ENCODE measurements around the gene FHIT.
A peak's percentile ranks its signal among the peaks of the same experiment; 100 is the strongest.
"Not testable (repeated sequence)": the region's sequence is repeated elsewhere in the genome, so short reads cannot be mapped to it uniquely, and the experiment has no call there.

Gene FHIT

DNA sequence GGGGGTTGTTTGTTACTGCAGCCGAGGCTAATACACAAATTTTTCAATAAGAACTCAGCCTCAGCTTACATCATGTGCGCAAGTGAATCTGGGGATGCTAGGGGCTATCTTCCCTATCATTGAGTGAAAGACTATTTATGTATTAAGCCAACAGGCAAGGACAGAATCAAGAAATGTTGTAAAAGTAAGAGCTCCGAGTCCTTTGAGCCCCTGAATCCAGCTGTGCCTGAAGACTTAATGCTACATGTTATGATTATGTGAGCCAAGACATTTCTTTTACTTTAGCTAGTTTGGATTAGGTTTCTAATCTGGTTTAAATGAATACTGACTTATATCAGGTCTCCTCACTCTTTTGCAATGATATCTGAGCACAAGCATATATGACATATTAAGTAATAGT, 1418.5 kb downstream of the FHIT start:
- DNase-seq = no peak

DNA sequence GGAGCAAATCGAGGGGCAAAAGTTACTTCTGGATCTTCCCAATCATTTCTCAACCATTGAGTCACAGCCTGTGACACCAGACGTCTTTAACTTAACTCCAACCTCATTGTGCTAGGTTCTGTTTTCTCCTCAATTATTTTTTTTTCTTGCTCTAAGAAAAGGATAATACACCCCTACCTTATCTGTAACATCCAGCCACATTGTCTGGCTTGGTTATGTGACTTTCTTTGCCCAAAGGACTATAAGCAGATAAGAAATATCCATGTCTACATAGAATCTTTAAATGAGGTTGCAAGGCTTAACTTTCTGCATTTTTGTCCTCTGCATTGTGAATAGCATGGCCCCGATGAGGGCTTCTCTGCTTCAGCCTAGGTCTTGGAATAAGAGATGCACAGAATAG, 1419.0 kb downstream of the FHIT start:
- no peak for DNase-seq

DNA sequence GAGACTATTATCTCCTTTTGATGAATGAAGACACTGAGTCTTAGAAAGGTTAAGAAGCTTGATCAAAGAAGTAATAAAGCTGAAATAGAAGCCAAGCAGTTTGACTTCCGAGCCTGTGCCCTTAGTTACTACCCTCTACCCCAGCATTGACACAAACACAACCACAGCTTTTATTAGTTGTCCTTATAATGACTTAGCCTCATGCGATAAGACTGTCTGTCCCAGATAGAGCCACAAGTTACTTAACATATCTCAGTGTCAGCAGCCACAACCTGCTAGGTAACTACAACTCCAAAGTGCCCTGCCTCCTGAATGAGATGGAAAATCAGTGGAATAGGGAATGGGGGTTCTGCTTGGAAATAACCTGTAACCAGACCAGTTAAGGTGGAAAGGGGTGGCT, 1419.9 kb downstream of the FHIT start:
- no peak for DNase-seq

DNA sequence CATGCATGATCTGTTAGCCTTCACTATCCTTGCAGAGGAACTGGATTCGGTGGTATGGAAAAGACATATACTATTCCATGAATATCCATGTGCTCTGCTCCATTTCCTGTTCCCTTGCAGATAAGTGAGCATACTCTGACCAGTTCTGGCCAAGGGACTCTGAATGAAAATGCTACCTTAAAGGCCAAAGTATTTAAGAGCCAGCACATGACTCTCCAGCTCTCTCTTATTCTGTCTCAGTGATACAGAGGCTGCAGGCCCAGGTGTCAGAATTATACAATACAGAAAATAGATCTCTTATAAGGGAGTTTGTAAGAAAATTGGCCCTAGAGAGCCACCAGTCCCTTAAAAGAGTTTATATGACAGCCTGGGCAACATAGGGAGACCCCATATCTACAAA, 1421.7 kb downstream of the FHIT start:
- no peak for DNase-seq

DNA sequence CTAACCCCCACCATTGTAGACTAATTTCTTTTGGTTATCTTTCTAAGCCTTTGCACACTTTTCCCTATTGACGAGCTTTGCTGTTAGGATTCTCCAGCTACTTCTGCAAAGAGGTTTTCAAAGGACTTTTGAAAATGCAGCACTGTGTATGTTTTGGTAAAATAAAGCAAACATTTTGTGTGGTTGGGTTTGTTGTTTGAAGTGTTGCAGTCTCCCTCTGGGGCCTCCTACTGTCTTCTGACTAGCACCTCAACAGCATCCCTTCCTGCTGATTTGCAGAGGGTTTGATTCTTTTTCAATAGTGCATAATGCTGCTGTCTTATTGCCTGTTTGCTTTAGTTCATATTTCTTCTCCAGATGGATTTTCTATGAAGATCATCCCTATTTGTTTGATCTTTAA, 1426.4 kb downstream of the FHIT start:
- no peak for DNase-seq

DNA sequence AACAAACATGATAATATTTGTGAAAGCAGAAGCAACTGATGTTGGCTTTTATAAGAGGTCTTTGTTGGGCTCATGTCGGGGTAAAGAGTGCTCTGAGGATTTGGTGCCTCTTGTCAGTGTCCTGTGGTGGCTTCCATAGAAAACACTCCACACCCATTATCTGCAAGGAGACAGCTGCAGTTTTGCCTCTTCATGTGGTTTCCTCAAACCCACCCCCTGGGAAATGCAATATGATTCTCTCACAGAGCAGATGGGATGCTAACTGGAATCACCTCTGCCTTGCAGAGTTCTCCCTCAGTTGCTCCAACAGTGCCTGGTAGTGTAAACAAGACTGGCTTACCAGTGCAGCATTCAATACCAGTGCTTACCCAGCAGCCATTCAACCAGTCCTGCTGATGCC, 1430.0 kb downstream of the FHIT start:
- no peak for DNase-seq

DNA sequence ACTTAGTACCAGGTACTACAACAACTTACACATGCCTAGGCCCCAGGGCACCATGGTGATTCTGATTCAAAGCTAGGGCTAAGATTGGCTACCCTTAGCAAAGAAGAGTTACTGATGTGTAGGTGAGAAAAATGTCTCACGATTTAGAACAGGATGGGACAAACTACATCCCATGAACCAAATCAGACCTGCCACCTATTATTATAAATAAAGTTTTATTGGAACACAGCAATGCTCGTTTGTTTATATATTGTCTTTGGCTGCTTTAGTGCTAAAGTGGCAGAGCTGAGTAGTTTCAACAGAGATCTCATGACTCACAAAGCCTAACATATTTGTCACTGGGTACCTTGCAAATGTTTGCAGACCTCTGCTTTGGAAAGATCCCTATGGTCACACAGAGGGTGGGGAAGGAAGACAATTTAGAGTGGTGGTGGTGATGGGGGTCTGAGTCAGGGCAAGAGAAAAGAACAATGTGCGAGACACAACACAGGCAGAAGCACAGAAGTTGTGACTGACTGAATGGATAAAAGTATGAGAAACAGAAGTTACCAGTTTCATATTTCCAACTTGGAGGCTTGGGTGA, 1430.8 kb downstream of the FHIT start:
- peak; percentile 20 for DNase-seq

DNA sequence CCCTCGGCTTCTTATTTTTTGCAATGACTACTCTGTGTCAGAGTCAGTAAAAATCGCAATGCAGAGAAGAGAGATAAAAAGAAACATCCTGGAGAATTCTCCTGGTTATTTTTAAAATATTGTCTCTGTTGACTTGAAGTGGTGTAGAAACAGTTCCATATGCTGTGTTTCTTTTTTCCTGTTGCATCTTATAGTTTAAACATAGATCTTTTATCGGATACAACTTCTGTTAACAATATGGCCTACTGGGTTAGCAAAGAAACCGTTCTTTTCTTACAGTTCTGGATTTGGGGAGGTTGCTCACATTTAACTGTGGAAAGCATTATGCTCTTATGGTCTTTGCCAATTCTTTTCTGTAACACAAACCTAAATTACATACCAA, 1432.3 kb downstream of the FHIT start:
- no peak for DNase-seq

DNA sequence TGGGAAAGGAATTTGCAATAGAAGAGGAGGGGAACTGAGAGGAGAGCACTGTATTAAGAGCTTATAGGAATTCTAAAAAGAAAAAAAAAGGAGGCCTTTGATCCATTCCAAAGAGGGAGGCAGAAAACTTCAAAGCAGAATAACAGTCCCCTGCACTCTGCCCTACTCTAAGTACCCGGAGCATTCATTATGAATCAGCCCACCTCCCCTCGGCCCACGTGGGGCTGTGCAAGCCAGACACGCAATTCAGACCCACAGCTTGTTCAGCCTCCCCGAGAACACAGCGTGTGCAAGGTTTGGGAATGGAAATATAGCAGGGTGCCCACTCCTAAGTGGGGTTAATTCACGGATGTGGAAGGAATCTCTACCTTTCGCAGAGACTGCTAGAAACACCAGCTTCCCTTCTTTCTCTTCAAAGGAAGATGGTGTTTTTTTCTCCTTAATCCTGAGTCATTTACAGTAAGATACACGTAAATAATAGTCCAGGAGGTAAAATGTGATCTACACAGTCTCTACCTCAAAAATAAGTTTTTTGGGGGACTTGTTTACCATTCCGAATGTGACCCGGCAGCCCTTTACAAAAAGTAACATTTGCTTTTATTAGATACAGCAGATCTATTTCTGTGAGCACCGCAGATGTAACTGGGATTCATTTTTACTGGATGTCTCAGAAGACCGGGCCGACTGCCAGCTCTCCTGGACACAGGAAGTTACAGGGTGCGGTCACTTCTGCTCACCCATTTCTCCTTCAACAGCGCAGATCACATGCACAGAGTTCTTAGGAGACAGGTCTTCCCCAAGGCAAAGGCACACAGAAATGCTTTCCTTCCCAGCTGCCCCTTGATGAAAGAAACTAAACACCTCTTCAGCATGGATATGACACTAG, 1433.0 kb downstream of the FHIT start:
- no peak for DNase-seq

DNA sequence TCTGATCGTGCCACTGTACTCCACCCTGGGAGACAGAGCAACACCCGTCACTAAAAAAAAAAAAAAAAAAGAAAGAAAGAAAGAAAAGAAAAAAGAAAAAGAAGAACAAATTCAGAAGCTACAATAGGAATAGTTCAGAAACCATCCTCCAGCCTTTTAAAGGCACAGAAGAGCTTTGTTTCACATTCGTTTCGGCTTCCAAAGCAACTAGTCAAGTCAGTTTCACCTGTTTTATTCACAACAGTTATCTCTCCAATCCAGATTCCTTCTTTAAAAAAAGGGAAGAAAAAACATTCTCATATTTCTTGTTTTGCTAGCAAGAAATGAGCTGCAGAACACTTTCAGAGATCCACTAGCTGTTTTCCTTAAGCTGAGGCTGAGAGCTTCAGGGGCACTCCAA, 1433.7 kb downstream of the FHIT start:
- DNase-seq = no peak

DNA sequence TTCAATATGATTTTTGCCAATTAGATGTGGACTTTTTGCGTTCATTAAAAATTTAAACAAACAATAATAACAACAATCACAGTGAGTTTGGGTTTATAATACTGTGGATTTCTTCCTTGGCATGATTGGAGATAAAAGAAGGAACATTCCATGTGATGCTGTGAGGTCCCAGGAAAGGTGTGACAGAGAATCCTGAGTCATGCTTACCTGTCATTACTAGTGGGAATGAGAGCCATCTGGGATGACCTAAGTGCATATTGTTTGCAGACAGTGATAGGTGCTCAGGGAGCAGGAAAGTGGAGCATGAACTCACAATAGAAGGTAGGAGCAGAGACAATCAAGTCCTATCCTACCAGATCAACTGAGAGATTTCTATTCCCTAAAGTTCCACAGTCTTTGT, 1434.9 kb downstream of the FHIT start:
- no peak for DNase-seq

DNA sequence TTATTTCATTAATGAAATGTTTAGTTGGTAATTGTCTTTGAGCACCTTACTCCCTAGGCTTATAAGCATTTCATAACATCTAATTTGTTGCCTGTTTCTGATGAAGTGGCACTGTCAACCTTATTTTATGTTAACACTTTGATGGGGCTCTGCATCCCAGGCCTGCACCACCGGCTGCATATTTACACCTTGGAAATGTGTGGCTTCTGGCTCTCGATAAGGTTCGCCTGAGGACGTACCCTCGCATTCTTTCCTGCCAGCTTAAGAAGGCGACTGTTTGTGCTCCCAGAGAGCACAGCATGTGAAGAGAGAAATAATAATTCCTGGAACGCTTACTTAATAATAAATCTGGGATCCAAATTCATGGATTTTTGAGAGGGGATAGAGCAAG, 1438.1 kb downstream of the FHIT start:
- no peak for DNase-seq

DNA sequence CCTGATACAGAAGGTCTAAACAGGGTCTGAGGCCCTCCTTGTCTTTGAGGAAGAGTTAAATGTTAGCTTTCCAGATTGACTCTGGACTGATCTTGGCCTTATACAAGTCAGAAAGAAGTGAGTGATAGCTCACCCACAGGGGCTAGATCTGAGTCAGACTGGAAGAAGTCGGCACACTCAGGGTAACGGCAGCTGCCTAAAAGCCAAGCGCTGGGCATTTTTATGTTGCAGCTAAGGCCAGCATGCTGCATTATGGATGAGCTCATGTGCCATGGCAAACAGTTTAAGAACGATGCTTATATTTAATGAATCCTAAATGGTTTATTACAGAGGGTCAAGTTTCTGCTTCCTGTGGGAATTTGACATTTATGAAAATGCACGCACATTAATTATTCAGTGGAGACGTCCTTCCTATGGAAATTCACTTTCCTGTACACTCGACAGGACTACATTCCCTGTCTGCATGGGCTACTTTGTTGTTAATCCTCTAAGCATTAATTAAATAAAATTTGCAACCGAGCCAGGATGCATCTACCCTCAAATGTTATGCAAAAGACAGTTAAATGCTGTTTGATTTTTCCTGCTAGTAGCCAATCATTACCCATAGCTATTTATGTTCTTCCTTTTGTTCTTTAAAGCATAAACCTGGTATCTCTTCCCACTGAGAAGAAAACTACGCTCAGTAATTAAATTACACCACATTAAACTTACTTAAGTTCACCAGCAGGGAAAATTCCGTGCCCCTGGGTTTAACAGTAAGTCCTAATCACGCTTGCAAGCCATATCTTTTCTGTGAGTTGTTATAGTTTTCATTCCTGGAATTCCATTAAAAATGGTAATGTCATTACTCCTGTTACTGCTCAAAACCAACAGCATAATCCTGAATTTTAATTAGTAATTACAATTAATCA, 1438.8 kb downstream of the FHIT start:
- DNase-seq = peak; percentile 4

DNA sequence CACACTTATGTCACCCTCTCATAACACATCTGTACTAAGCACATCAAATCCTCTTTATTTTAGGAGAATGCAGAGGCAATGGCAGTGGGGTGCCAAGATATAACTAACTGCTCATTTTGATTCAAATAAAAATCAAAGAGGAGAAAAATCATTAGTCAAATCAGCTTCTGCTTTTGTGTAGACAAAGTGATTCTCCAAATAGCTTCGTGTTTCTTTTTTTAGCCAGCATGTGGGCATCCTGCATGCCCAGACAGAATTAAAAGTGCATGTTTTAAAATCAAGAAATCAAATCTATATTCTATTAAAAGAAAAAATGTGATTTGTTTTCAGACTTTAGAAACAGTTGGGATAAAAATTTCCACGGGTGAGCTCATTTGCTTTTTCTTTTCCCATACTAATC, 1440.1 kb downstream of the FHIT start:
- DNase-seq = no peak

DNA sequence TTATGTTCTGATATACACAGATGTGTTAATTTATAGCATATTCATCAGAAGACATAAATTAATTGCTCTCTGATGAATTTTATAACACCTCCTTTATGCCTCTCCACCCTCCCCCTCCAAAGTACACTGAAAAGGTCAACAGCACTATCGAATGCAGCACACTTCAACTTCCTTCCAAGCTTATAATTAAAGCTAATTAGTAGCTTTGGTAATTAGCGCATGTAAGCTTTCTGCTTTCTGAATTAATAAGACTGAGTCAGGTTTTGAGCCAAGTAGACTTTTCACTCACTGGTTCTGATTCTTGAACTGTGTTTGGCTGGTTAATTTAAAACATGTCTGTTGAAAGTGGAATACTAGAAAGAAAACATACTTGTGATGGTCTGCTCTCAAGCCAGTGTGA, 1440.6 kb downstream of the FHIT start:
- no peak for DNase-seq

DNA sequence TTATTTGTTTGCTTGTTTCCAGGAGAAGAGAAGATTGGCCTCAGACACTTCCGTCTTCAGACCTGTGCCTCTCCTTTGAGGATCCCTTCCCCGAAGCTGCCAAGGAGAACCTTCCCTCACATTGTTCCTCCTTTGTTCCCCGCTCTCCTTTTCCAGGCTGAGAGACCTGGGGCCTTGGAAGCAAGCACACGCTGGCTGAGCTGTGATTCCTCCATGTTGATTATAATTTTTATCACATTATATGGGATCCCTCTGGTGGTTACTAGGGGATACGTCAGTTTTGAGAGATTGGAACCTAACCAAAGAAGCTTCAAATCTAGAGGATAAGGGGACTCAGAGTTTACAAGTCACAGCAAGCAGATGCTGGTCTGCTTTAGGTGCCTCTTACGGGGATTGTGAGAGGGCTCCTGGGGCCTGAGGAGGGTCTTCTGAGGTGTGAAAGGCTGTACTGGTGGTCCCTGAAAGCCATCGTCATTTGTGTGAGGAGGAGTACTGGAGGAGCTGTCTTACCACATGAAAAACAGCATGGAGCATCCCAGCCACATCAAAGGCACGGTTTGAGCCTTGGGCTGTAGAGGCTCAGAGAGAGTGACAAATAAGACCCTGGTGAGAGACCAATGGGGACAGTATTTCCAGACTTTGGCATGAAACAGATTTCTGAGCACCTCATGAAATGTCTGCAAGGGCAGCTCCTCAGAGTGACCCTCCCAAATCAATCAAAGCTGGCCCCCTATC, 1441.4 kb downstream of the FHIT start:
- no peak for DNase-seq

DNA sequence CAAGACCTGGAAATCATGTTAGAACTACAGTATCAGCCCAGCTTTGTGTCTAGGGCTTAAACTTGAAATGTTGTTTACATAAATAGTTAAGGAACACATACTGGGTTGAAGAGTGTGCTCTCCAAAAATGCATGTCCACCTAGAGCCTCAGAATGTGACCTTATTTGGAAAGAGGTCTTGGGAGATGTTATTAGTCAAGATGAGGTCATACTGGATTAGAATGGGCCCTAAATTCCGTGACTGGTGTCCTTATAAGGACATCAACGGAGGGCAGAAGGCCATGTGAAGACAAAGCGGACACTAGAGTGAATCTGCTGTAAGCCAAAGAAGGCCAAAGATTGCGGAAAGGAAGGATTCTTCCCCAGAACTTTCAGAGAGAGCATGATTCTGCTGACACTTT, 1442.2 kb downstream of the FHIT start:
- no peak for DNase-seq

DNA sequence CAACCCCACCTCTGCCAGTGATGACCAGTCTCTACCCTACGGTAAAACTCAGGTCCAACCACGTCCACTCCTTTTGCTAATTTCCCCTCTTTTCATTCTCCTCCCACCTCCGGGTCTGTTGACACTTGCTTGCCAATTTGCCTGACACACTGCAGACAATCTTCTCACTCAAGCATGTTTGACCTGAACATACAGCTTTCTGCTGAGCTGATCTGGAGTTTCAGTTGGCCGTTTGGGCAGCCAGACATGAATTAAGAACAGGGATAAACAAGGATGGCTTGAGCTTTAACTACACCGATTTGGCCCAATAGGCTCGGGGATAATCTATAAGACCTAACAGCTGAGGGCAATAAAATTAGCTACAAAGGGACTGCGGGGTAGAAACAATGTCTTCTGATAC, 1442.8 kb downstream of the FHIT start:
- no peak for DNase-seq

DNA sequence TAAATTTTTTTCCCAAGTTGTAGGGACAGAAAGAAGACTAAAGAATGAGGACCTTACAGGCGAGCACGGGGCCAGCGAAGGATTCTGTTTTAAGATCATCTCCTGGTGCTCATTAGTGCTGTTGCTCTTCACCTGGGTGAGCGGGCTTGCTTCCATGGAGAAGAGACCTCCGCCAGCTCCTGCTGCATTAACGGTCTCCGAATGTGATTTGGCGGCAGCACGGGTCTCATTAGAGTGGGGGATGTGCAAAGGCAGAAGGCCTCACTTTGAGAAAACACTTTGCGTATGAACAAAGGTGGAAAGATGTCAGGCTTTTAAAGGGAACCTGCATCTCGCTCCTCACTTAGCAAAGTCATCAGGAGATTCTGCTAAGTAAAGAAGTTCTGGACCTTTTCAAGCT, 1448.0 kb downstream of the FHIT start:
- no peak for DNase-seq

DNA sequence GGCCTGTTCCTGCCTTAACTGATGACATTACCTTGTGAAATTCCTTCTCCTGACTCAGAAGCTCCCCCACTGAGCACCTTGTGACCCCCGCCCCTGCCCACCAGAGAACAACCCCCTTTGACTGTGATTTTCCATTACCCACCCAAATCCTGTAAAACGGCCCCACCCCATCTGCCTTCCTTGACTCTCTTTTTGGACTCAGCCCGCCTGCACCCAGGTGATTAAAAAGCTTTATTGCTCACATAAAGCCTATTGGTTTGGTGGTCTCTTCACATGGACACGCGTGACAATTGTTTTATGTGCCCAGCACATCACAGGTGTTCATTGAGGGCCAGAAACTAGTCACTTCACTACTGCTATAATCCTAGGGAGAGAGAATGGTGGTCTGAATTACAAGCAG, 1448.8 kb downstream of the FHIT start:
- not testable (repeated sequence) for DNase-seq

DNA sequence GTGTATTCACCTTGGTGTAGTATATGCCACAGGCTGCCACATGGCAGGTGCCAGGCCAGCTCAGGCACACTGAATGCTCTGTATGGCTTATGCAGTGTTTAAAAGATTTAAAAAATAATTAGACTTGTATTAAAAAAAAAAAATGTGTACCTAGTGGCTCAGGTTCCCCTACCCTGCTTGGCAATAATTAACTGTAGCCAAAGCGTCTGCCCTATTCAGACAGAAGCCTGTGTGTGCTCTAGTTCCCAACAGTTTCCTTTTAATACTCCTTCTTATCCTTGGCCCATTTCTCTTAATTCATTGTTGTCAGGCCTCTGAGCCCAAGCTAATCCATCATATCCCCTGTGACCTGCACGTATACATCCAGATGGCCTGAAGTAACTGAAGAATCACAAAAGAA, 1449.2 kb downstream of the FHIT start:
- DNase-seq = no peak

DNA sequence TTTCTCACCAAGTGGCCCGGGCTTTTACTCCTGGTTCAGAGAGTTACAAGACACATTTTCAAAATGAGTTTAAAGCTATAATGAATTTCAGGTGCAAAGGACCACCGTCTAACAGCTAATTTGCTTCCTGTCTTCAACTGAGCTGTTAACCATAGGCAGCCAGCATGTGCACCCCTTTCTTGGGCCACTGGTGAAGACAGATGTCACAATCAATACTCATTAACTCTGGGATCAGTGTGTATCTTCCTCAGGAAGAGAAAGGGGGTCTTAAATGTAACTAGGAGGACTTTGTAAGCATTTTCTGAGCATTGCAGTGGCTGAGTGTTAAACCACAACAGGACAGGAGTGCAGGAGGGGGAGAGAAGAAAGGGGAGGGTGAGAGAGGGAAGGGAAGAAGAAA, 1450.8 kb downstream of the FHIT start:
- DNase-seq = no peak
